ENCODE data around the gene SLC12A7.

SLC12A7 gene

DNA sequence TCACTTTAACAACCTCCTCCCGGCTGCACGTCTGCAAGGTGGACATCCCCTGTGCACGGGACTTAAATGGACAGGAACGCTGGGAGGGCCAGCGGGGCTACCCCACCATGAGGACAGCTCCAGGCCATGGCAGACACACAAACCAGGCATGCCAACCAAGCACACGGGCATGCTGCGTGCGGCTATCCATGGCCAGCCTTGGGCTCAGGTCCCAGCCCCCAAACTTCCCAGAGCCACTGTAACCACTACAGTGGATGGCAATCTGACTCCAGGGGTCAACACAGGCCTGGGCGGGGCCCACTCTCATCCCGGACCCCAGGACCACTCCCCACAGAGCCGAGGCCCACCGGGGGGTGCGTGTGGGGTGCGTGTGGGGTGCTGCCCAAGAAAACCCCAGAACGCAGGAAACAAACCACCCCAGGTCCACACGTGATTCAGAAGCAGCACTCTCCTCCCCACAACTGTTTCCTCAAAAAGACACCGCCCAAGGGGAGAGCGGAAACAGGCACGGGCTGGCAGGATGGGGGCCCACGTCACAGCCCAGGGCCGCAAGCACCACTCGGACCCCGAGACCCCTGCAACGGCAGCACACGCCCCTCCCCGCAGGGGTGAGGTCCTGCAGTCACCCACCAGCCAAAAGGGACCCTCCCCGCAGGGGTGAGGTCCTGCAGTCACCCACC is 7.4 kb downstream of the SLC12A7 start:
- H3K4me3 ChIP-seq (ENCODE audit: low read depth, low read length) = no peak overlapping the region
- TF ChIP-seq, protein P1, sequence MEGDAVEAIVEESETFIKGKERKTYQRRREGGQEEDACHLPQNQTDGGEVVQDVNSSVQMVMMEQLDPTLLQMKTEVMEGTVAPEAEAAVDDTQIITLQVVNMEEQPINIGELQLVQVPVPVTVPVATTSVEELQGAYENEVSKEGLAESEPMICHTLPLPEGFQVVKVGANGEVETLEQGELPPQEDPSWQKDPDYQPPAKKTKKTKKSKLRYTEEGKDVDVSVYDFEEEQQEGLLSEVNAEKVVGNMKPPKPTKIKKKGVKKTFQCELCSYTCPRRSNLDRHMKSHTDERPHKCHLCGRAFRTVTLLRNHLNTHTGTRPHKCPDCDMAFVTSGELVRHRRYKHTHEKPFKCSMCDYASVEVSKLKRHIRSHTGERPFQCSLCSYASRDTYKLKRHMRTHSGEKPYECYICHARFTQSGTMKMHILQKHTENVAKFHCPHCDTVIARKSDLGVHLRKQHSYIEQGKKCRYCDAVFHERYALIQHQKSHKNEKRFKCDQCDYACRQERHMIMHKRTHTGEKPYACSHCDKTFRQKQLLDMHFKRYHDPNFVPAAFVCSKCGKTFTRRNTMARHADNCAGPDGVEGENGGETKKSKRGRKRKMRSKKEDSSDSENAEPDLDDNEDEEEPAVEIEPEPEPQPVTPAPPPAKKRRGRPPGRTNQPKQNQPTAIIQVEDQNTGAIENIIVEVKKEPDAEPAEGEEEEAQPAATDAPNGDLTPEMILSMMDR (conservative IDR thresholded peaks at IDR 0.05; ENCODE audit: low read depth, low read length) = no peak
- no peak for DNase-seq (ENCODE audit: low read depth)

DNA sequence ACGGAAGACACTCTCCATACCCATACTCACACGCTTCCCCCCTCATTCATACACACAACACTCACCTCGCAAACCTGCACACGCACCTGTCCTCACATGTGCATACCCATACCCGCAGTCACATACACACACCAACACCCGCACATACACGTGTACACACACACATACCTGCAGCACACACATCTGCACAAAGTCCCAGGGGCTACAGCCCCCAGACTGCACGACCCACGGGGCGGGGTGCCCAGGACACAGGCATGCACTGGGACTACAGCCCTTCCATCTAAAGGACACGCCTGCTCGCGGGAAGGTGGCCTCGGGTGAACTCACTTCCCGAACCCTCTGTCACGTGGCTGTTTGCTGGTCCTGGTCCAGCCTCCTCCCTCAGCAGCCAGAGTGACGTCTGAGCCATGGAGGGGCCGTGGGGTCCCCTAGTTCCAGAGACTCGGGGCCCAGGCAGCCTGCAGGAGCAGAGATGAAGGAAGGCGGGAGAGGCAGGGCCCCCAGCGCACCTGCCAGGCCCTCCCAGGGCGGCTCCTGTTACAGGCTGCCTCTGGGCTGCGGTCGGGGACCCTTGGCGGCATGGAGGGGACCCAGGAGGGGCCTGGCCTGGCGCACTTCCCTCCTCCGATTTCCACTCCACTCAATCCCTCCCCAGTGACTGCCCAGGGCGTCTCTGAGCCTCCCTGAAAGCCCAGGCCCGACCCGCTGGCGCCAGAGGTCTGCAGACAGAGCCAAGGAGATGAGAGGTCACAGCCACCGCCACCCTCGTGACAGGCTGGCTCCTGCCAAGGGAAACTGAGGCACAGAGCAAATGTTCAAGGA is 8.1 kb downstream of the SLC12A7 start:
- DNase-seq (ENCODE audit: low read depth) = no peak
- no peak overlapping the region for H3K4me3 ChIP-seq (ENCODE audit: low read depth, low read length)
- TF ChIP-seq, protein P1 (conservative IDR thresholded peaks at IDR 0.05; ENCODE audit: low read depth, low read length) = no peak

DNA sequence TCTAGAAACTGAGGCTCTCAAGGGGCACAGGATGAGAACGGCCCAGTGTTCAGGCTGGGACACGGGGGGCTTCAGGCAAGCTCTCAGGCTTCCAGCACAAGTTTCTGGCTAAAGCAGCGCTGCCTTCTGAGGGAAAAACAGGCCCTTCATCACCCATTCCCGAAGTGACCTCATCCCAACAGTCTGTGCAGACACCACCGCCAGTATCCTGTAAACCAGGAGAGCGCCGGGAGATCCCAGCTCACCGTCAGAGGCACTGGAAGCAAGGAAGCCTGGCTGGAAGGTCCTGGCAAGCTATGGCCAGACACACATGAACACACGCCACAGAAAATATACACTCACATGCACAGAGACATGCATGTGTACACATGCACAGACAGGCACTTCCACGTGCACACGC is 8.8 kb downstream of the SLC12A7 start:
- no peak for DNase-seq (ENCODE audit: low read depth)
- TF ChIP-seq, protein P1 (conservative IDR thresholded peaks at IDR 0.05; ENCODE audit: low read depth, low read length) = no peak
- H3K4me3 ChIP-seq (ENCODE audit: low read depth, low read length) = no peak overlapping the region

DNA sequence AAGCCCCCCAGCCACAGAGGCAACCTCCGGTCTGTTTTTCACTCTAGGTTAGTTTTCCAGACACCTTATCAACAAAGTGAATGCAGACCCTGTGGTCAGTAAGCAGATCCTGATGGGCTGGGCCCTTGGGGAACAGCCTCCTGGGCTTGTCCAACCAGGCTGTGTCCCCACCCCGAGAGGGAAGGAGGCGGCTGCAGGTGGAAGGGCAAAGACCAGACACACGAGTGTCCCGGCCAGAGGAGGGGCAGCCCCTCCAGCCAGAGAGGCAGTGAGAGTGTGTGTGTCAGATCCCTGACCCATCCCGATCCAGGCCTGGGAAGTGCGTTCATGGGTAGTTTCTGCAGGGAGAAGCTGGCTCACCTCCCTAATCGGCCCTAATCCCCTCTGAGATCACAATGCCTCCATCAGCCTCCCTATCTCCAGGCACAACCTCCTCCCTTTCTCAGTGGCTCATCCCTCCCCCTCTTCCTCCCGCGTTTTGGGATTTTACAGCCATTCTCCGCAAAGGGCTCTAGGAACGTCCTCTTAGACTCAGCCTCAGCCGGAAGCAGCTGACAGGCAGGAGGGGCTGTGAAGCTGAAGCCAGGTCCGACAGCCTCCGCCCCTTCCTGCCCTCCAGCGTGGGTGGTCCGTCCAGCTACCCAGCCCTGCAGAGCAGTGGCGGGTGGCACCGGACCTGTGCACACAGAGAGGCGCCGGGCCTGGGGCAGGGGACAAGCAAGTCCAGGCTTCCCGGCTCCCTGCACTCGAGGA is 9.7 kb downstream of the SLC12A7 start:
- no peak overlapping the region for H3K4me3 ChIP-seq (ENCODE audit: low read depth, low read length)
- TF ChIP-seq, protein P1 (conservative IDR thresholded peaks at IDR 0.05; ENCODE audit: low read depth, low read length) = no peak
- DNase-seq (ENCODE audit: low read depth) = no peak

DNA sequence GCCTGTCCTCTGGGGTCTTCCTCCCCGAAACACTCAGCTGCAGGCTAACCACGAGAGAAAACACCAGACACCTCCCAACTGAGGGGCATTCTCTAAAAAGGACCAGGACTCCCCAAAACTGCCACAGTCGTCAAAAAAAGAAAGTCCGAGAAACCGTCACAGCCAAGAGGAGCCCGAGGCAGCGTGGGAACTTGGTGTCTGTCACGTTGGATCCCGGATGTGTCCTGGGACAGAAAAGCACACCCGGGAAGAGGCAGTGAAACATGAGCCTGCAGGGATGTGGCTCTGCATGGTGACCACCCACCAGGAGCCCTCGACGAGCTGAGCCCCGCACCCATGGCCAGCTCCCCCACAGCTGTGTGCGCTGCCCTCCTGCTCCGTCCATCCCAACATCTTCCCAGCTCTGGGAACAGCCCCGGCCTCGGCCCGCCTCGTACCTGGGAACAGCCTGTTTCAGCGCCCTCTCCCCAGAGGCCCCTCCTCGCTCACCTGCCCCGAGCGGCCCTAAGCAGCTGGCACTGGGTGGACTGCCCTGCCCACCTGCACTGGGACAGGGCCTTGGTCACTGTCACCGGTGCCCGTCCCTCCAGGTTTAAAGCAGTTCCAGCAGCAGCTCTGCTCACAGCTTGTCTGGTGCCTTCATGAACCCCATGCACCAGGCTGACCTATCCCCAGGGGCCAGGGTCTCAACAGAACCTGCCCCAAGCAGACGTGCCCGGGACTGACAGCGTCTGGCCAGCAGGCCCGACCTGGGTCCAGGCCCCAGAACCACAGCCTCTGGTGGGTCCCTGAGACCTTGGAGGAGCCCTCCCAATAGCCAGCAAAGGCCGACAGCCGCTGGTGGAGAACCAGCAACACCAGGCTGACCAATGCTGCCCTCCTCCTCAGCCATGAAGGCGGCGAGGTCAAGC is 10.9 kb downstream of the SLC12A7 start:
- H3K4me3 ChIP-seq (ENCODE audit: low read depth, low read length) = no peak overlapping the region
- no peak for DNase-seq (ENCODE audit: low read depth)
- TF ChIP-seq, protein P1 (conservative IDR thresholded peaks at IDR 0.05; ENCODE audit: low read depth, low read length) = no peak

DNA sequence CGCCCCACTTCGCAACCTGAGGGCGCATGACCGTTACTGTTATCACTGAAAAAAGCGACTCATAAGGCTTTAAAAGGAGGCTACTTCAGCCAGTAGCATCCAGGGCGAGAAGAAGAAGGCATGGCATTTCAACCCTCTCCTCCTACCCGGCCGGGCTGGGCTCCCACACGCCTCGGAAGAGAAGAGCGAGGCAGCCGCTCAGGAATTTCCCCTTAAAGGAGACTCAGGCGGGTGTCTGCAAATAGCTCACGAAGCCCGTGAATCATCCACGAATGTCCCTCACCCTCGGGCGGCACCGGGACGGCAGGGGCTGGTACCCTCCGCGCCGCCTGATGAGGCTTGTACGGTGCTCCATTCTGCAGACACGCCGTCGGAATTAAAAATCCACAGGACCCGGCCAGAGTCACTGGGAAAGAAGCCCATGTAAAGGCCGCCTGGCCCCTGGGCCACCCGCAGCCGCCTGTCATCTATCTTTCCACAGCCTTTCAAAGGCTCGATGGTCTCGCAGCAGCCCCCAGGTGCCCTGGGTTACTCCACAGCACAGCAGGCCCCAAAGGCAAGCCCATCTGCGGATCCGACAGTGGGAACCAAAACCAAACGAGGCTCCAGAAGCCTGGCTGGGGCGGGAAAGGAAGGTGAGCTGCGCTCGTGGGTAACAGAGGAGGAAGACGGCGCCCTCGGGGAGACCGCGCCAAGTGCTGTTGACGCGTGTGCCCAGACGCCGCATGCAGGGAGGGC is 11.8 kb downstream of the SLC12A7 start:
- no peak overlapping the region for H3K4me3 ChIP-seq (ENCODE audit: low read depth, low read length)
- DNase-seq (ENCODE audit: low read depth) = no peak

More for the DNA sequence above, 11.8 kb downstream of the SLC12A7 start:
- TF ChIP-seq, protein P1 (conservative IDR thresholded peaks at IDR 0.05; ENCODE audit: low read depth, low read length) = no peak
